Activated CD4-positive, alpha-beta T cell treated with anti-CD3 and anti-CD28 coated beads, Interleukin-2, Interleukin-4, amounts not matched to agents 100 ng/mL and 50 ng/mL, durations not matched to agents 16 hours and 8 hours (primary cell): Measurements from ENCODE around the gene BANP.
"Not testable (repeated sequence)": the region's sequence is repeated elsewhere in the genome, so short reads cannot be mapped to it uniquely, and the experiment has no call there.

ENCODE experiments used
- DNase-seq: peaks from one replicate; pipeline ENCODE4 v3.0.0-alpha.2; 2020; ENCODE audit warnings: low spot score

BANP gene

GRCh38 chr16:87996962-87997880 is 46.0 kb downstream of the BANP start:
- DNase-seq, result no peak

GRCh38 chr16:87998184-87998793 is 47.1 kb downstream of the BANP start:
- not testable (repeated sequence) for DNase-seq

- DNase-seq, result not testable (repeated sequence)
Measured at GRCh38 chr16:87998992-87999391, 47.8 kb downstream of the BANP start.

GRCh38 chr16:88002211-88002610 is 51.0 kb downstream of the BANP start:
- DNase-seq, result no peak

GRCh38 chr16:88002749-88003148 is 51.5 kb downstream of the BANP start:
- DNase-seq, result no peak

GRCh38 chr16:88003316-88003715 is 52.1 kb downstream of the BANP start:
- DNase-seq, result no peak

GRCh38 chr16:88003736-88004135 is 52.5 kb downstream of the BANP start:
- DNase-seq, result no peak

- DNase-seq, result no peak
Measured at GRCh38 chr16:88004391-88004790, 53.2 kb downstream of the BANP start.

- no peak for DNase-seq
Measured at GRCh38 chr16:88005181-88005581, 53.9 kb downstream of the BANP start.

GRCh38 chr16:88005968-88006367 is 54.7 kb downstream of the BANP start:
- no peak for DNase-seq

GRCh38 chr16:88007321-88007731 is 56.1 kb downstream of the BANP start:
- no peak for DNase-seq

GRCh38 chr16:88008840-88009239 is 57.6 kb downstream of the BANP start:
- DNase-seq, result no peak

GRCh38 chr16:88009563-88010342 is 58.5 kb downstream of the BANP start:
- no peak for DNase-seq

- DNase-seq, result no peak
Measured at GRCh38 chr16:88010343-88010967, 59.2 kb downstream of the BANP start.

- no peak for DNase-seq
Measured at GRCh38 chr16:88010968-88011483, 59.8 kb downstream of the BANP start.

- DNase-seq, result no peak
Measured at GRCh38 chr16:88012360-88012759, 61.1 kb downstream of the BANP start.

- no peak for DNase-seq
Measured at GRCh38 chr16:88013091-88013609, 61.9 kb downstream of the BANP start.

- DNase-seq, result no peak
Measured at GRCh38 chr16:88013766-88014251, 62.6 kb downstream of the BANP start.

- no peak for DNase-seq
Measured at GRCh38 chr16:88014252-88014781, 63.1 kb downstream of the BANP start.

- no peak for DNase-seq
Measured at GRCh38 chr16:88014954-88015805, 63.9 kb downstream of the BANP start.
